ENCODE measurements around the gene ASAP2.
"Not testable (repeated sequence)": the region's sequence is repeated elsewhere in the genome, so short reads cannot be mapped to it uniquely, and the experiment has no call there.

The ASAP2 gene

GRCh38 chr2:9391961-9392720, 185.5 kb downstream of the ASAP2 start:
- peaks cover 10 to 66% of the 10 kb centered on the region in 2 donors for H3K36me3 ChIP-seq (ENCODE audit: control insufficient read depth in 1 of 2, insufficient read depth in 2 of 2, low read length in 2 of 2)
- H3K9ac ChIP-seq (ENCODE audit: low read depth in 1 of 2, low read length in 2 of 2) = no peak overlapping the region

GRCh38 chr2:9392898-9393765, 186.5 kb downstream of the ASAP2 start:
- no peaks in the 10 kb centered on the region for H3K4me1 ChIP-seq (ENCODE audit: control insufficient read depth in 1 of 2, insufficient read depth in 2 of 2, low read length in 2 of 2)
- no peak overlapping the region for H3K4me3 ChIP-seq (ENCODE audit: low read depth in 1 of 2, low read length in 2 of 2)
- H3K36me3 ChIP-seq (ENCODE audit: control insufficient read depth in 1 of 2, insufficient read depth in 2 of 2, low read length in 2 of 2) = peaks cover 10 to 59% of the 10 kb centered on the region in 2 donors
- H3K27ac ChIP-seq (ENCODE audit: low read depth, low read length) = no peak overlapping the region
- H3K27me3 ChIP-seq (ENCODE audit: control insufficient read depth in 1 of 2, insufficient read depth in 2 of 2, low read length in 2 of 2) = no peaks in the 10 kb centered on the region
- H3K9me3 ChIP-seq (ENCODE audit: control insufficient read depth in 1 of 2, low read length in 2 of 2) = no peaks in the 10 kb centered on the region
- no peak overlapping the region for H3K9ac ChIP-seq (ENCODE audit: low read depth in 1 of 2, low read length in 2 of 2)

More at GRCh38 chr2:9391961-9392720, 185.5 kb downstream of the ASAP2 start:
- Histone ChIP-seq H3K27me3 (ENCODE audit: control insufficient read depth in 1 of 2, insufficient read depth in 2 of 2, low read length in 2 of 2) (no peaks in the 10 kb centered on the region), H3K4me1 (ENCODE audit: control insufficient read depth in 1 of 2, insufficient read depth in 2 of 2, low read length in 2 of 2) (no peaks in the 10 kb centered on the region), H3K4me3 (ENCODE audit: low read depth in 1 of 2, low read length in 2 of 2) (no peak overlapping the region), H3K9me3 (ENCODE audit: control insufficient read depth in 1 of 2, low read length in 2 of 2) (no peaks in the 10 kb centered on the region), H3K27ac (ENCODE audit: low read depth, low read length) (no peak overlapping the region)

GRCh38 chr2:9394816-9395215, 188.2 kb downstream of the ASAP2 start:
- Histone ChIP-seq H3K9me3 (ENCODE audit: control insufficient read depth in 1 of 2, low read length in 2 of 2) (no peaks in the 10 kb centered on the region), H3K27ac (ENCODE audit: low read depth, low read length) (no peak overlapping the region), H3K4me3 (ENCODE audit: low read depth in 1 of 2, low read length in 2 of 2) (no peak overlapping the region), H3K36me3 (ENCODE audit: control insufficient read depth in 1 of 2, insufficient read depth in 2 of 2, low read length in 2 of 2) (peaks cover 3 to 43% of the 10 kb centered on the region in 2 donors), H3K27me3 (ENCODE audit: control insufficient read depth in 1 of 2, insufficient read depth in 2 of 2, low read length in 2 of 2) (no peaks in the 10 kb centered on the region), H3K9ac (ENCODE audit: low read depth in 1 of 2, low read length in 2 of 2) (no peak overlapping the region), H3K4me1 (ENCODE audit: control insufficient read depth in 1 of 2, insufficient read depth in 2 of 2, low read length in 2 of 2) (no peaks in the 10 kb centered on the region)

DNA sequence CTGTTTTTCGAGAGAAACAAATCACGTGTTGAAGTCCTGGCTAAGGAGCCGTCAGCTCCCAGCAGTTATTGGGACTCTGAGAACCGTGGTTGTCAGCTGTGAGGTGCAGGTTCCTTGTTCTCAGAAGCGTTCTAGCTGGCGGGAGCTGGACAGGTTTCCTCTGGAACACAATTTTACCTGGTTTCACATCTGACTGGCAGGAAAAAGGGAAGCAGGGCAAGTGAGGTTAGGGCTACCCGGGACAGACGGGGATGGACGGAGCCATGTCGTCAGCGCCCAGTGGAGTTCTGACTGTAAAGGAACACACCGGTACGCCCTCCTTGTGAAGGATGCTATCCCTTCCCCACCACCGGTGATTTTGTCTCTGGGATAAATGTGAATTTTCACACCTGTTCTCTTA, 190.6 kb downstream of the ASAP2 start:
- H3K9me3 ChIP-seq (ENCODE audit: control insufficient read depth in 1 of 2, low read length in 2 of 2) = no peaks in the 10 kb centered on the region
- H3K36me3 ChIP-seq (ENCODE audit: control insufficient read depth in 1 of 2, insufficient read depth in 2 of 2, low read length in 2 of 2) = peaks cover 0 to 40% of the 10 kb centered on the region in 2 donors
- H3K9ac ChIP-seq (ENCODE audit: low read depth in 1 of 2, low read length in 2 of 2) = no peak overlapping the region
- H3K27me3 ChIP-seq (ENCODE audit: control insufficient read depth in 1 of 2, insufficient read depth in 2 of 2, low read length in 2 of 2) = no peaks in the 10 kb centered on the region
- no peak overlapping the region for H3K4me3 ChIP-seq (ENCODE audit: low read depth in 1 of 2, low read length in 2 of 2)
- no peaks in the 10 kb centered on the region for H3K4me1 ChIP-seq (ENCODE audit: control insufficient read depth in 1 of 2, insufficient read depth in 2 of 2, low read length in 2 of 2)
- H3K27ac ChIP-seq (ENCODE audit: low read depth, low read length) = no peak overlapping the region

DNA sequence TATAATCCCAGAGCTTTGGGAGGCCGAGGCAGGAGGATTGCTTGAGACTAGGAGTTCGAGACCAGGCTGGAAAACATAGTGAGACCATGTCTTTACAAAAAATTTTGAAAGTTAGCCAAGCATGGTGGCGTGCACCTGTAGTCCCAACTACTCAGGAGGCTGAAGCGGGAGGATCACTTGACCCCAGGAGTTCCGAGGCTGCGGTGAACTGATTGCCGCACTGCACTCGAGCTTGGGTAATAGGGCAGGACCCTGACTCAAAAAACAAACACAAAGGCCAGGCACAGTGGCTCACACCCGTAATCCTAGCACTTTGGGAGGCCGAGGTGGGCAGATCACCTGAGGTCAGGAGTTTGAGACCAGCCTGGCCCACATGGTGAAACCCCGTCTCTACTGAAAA, 191.6 kb downstream of the ASAP2 start:
- H3K4me1 ChIP-seq (ENCODE audit: control insufficient read depth in 1 of 2, insufficient read depth in 2 of 2, low read length in 2 of 2); H3K9ac ChIP-seq (ENCODE audit: low read depth in 1 of 2, low read length in 2 of 2); H3K27me3 ChIP-seq (ENCODE audit: control insufficient read depth in 1 of 2, insufficient read depth in 2 of 2, low read length in 2 of 2); H3K9me3 ChIP-seq (ENCODE audit: control insufficient read depth in 1 of 2, low read length in 2 of 2); H3K27ac ChIP-seq (ENCODE audit: low read depth, low read length); H3K4me3 ChIP-seq (ENCODE audit: low read depth in 1 of 2, low read length in 2 of 2): not testable (repeated sequence)
- H3K36me3 ChIP-seq (ENCODE audit: control insufficient read depth in 1 of 2, insufficient read depth in 2 of 2, low read length in 2 of 2) = peaks cover 0 to 40% of the 10 kb centered on the region in 2 donors

DNA sequence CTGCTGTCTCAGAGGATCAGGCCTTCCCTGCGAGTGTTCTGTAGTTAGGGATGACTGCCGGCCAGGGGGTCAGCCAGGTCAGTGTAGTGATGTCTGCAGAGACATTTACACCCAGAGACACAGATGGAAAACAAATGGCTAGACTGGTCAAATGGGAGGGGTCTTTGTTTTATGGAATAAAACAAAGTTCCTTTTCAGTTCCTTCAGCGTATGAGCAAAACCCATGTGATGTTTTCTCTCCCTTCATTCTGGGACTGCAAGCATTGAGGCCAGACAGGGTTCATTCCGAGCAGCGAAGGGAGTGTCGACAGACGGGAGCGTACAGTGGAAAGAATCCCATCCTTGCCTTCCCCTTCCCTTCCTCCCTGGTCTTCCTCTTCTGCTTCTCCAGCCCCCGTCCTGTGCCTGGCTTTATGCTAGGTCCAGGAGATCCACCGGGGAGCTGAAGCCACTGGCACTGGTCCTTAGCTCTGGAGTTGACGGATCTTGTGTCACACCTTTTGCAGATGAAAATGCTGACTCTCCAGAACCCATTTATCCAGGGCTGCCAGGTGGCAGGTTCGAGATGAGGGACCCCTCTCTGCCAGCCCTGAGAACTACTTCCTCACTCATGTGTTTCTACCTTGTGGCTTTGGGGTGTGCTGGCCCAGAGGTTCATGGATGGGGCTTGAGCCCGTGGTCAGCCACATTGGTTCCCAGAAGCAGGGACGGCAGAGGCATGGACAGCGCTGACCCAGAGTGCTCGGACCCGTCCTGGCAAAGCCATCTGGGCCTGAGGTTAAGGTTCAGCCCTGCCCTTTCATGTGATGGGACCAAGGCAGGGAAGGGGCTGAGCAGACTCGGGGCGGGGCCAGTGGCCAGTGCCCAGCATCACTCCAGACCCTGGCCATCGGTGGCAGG, 192.5 kb downstream of the ASAP2 start:
- no peaks in the 10 kb centered on the region for H3K4me1 ChIP-seq (ENCODE audit: control insufficient read depth in 1 of 2, insufficient read depth in 2 of 2, low read length in 2 of 2)
- no peaks in the 10 kb centered on the region for H3K27me3 ChIP-seq (ENCODE audit: control insufficient read depth in 1 of 2, insufficient read depth in 2 of 2, low read length in 2 of 2)
- H3K9ac ChIP-seq (ENCODE audit: low read depth in 1 of 2, low read length in 2 of 2) = no peak overlapping the region
- peaks cover 0 to 45% of the 10 kb centered on the region in 2 donors for H3K36me3 ChIP-seq (ENCODE audit: control insufficient read depth in 1 of 2, insufficient read depth in 2 of 2, low read length in 2 of 2)
- H3K27ac ChIP-seq (ENCODE audit: low read depth, low read length) = no peak overlapping the region
- H3K4me3 ChIP-seq (ENCODE audit: low read depth in 1 of 2, low read length in 2 of 2) = no peak overlapping the region
- H3K9me3 ChIP-seq (ENCODE audit: control insufficient read depth in 1 of 2, low read length in 2 of 2) = no peaks in the 10 kb centered on the region

- no peaks in the 10 kb centered on the region for H3K4me1 ChIP-seq (ENCODE audit: control insufficient read depth in 1 of 2, insufficient read depth in 2 of 2, low read length in 2 of 2)
- H3K36me3 ChIP-seq (ENCODE audit: control insufficient read depth in 1 of 2, insufficient read depth in 2 of 2, low read length in 2 of 2) = peaks cover 0 to 38% of the 10 kb centered on the region in 2 donors
- no peaks in the 10 kb centered on the region for H3K9me3 ChIP-seq (ENCODE audit: control insufficient read depth in 1 of 2, low read length in 2 of 2)
- H3K27me3 ChIP-seq (ENCODE audit: control insufficient read depth in 1 of 2, insufficient read depth in 2 of 2, low read length in 2 of 2) = no peaks in the 10 kb centered on the region
- no peak overlapping the region for H3K4me3 ChIP-seq (ENCODE audit: low read depth in 1 of 2, low read length in 2 of 2)
- H3K9ac ChIP-seq (ENCODE audit: low read depth in 1 of 2, low read length in 2 of 2) = no peak overlapping the region
- no peak overlapping the region for H3K27ac ChIP-seq (ENCODE audit: low read depth, low read length)
Observed at GRCh38 chr2:9400268-9401058, 193.9 kb downstream of the ASAP2 start.

DNA sequence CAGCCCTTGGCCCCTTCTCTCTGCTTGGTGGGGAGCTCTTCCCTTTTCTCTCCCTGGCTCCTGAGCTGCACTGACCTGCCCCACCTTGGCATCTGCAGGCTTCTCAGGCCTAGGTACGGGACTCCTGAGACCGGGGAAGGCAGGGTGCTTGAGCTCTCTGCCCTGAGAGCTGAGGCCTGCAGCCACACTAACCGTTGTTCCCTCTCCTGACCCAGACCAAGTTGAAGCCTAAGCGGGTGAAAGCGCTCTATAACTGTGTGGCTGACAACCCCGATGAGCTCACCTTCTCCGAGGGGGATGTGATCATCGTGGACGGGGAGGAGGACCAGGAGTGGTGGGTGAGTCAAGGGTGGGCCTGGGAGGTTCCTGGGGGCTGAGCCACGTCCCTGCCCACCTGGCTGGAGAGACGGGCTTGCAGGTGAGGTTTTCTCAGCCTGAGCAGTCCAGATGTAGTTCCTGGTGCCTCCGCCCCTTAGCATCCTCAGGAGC, 194.5 kb downstream of the ASAP2 start:
- no peaks in the 10 kb centered on the region for H3K27me3 ChIP-seq (ENCODE audit: control insufficient read depth in 1 of 2, insufficient read depth in 2 of 2, low read length in 2 of 2)
- no peaks in the 10 kb centered on the region for H3K9me3 ChIP-seq (ENCODE audit: control insufficient read depth in 1 of 2, low read length in 2 of 2)
- no peak overlapping the region for H3K9ac ChIP-seq (ENCODE audit: low read depth in 1 of 2, low read length in 2 of 2)
- no peak overlapping the region for H3K27ac ChIP-seq (ENCODE audit: low read depth, low read length)
- no peaks in the 10 kb centered on the region for H3K4me1 ChIP-seq (ENCODE audit: control insufficient read depth in 1 of 2, insufficient read depth in 2 of 2, low read length in 2 of 2)
- H3K36me3 ChIP-seq (ENCODE audit: control insufficient read depth in 1 of 2, insufficient read depth in 2 of 2, low read length in 2 of 2) = peaks cover 0 to 39% of the 10 kb centered on the region in 2 donors
- H3K4me3 ChIP-seq (ENCODE audit: low read depth in 1 of 2, low read length in 2 of 2) = no peak overlapping the region

- Histone ChIP-seq H3K27ac (ENCODE audit: low read depth, low read length) (no peak overlapping the region), H3K36me3 (ENCODE audit: control insufficient read depth in 1 of 2, insufficient read depth in 2 of 2, low read length in 2 of 2) (peaks cover 0 to 39% of the 10 kb centered on the region in 2 donors), H3K4me3 (ENCODE audit: low read depth in 1 of 2, low read length in 2 of 2) (no peak overlapping the region), H3K27me3 (ENCODE audit: control insufficient read depth in 1 of 2, insufficient read depth in 2 of 2, low read length in 2 of 2) (no peaks in the 10 kb centered on the region), H3K4me1 (ENCODE audit: control insufficient read depth in 1 of 2, insufficient read depth in 2 of 2, low read length in 2 of 2) (no peaks in the 10 kb centered on the region), H3K9ac (ENCODE audit: low read depth in 1 of 2, low read length in 2 of 2) (no peak overlapping the region), H3K9me3 (ENCODE audit: control insufficient read depth in 1 of 2, low read length in 2 of 2) (no peaks in the 10 kb centered on the region)
Observed at GRCh38 chr2:9401646-9402371, 195.2 kb downstream of the ASAP2 start.
